ENCODE data around the gene ZDHHC11B.
A peak's percentile ranks its signal among the peaks of the same experiment; 100 is the strongest.

The ZDHHC11B gene

DNA sequence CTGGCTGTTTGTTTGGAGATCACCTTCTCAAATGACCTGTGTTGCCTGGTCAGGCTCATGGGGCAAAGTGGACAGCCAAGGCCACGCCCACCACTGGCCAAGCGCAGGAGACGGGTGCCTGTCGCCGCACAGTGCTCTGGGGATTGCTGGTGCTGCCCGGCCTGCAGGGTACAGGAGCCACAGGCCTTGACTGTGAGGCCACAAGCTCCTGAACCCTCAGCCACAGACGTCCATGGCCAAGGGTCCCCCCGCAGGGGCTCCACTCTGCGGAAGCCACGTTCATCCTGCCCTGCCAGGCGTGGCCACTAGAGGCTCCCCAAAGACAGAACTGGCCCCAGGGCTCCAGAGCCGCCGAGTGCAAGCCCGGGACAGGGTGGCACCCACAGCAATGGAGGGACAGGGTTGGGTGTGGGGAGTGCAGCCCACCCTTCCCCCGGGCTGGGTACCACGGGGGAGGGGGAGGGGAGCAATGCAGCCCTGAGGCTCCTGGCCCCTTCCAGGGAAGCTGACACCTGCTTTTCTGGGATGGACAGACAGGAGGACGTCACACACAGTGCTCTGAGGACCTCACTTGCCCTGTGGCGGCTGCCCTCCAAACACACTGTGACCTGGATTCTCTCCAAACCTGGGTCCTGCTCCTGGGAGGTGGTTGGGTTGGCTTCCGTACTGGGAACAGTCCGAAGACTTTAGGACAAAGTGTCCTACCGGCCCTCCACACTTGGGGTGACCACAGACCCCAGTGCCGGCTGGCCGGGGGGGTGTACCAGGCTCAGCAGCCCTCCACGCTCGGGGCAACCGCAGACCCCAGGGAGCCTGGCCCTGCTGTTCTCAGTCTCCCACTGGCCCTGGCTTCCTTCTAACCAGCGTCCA is 112.8 kb downstream of the ZDHHC11B start:
- peak; percentile 67 to 77 for ATAC-seq

DNA sequence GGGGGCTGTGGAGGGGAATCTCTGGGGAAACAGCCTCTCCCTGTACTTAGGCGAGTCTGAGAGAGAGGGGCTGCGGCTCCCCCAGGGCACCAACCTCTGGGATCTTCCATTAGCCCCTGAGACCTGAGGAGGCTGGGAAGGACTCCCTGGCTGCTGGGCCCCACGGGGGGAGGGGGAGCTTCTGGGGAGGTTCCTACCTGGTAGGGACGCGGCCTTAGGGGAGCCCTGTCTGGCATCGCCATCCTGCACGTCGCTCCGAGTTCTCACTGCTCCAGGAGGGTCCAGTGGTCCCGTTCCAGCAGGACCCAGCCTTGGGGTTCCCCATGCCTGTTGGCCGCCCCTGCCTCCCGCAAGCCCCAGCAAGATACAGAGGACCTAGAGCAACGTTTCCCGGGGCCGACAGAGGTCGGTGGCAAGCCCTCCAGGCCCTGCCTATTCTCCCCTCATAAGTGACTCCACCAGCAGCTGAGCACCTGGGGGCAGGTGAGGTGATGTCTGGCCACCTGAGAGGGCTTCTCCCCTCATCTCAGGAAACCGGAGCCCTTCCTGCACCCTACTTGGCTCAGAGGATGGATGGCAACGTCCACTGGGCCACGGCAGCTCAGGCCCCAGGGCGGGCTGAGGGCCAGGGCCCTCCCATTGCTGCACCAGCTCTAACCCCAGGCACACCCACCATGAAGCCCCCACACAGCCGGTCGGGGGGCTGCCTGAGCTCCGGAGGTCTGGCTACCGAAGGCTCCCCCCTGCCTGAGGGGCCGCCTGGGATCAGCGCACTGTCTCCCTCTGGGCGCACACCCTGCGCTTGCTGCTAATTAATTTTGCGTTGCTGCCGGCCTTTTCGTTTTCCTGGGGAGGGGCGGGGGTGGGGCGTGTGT is 113.9 kb downstream of the ZDHHC11B start:
- ATAC-seq, result no peak

DNA sequence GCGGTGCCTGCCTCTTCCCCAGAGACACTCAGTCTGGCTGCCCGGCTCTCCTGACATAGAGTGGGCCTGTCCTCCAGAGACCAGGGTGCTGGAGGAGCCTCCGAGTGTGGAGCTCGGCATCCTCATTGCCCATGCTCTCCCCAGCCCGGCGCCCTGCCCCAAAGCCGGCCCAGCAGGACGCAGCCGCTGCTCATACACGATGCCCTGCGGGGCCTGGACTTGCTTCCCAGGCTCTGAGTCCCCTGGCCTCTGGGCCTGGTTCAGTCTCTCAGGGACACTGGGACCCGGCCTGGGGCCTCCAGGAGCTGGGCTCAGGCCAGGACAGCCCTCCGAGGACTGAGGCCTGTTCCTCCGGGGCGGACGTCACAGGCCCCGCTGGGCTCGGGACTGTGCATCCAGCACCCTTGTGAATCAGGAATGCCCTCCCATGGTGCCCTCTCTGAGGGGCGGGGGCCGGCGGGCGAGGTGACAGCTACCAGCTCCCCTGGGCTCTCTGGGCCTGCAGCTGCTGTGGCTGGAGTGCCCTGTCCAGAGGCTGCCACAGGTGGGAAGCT is 114.6 kb downstream of the ZDHHC11B start:
- ATAC-seq, result no peak

- ATAC-seq, result no peak
Measured at GRCh38 chr5:669111-669841, 115.3 kb downstream of the ZDHHC11B start.

DNA sequence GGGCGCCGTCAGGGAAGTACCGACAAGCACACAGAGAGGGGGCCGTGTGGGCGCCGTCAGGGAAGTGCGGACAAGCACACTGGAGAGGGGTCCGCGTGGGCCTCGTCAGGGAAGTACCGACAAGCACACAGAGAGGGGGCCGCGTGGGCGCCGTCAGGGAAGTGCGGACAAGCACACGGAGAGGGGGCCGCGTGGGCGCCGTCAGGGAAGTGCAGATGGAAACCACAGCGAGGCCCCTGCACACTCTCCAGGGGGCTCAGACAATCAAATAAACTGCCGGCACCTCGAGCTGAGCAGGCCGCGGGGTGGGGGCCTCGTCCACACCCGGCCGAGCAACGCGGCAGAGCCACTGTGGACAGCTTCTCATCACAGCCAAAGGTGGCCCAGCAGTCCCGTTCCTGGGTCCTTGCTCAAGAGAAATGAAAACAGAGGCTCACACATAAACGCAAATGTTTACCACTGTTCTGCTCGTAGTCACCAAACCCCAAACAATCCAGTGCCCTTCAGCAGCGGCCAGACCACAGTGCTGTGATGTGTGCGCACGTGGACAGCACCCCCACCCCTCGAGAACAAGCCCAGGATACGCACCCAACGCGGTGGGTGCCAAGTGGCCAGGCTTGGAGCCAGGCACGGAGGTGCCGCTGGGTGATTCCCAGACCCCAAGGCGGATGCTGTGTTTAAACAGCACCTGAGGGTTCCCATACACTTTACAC is 116.1 kb downstream of the ZDHHC11B start:
- ATAC-seq, result no peak

DNA sequence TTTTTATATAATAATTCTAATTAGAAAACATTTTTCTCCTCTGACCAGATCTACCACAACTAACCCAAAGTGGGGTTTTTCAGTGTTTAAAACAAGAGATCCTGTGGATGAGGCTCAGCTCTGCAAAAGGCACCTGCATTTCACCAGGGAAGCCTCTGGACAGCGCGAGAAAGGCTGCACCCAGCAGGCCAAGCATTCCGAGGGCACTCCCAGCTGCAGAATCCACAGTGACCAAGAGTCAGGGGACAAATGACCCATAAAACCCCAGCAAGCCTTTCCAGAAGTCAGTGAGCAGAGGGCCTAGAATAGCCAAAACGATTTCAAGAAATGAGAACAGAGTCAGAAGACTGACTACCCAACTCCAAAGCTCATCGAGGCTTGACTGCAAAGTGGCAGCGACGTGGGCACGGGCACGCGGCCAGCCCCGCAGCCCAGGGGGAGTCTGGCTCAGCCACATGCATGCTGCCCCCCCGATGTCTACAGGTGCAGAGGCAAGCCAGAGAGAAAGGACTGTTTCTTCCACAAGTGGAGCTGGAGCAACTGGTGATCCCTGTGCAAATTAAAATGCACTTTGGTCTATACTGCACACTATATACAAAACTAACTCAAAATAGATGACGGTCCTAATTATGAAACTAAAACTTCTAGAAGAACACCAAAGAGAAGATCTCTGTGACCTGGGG is 117.6 kb downstream of the ZDHHC11B start:
- ATAC-seq, result no peak

GRCh38 chr5:665956-666711 is 118.4 kb downstream of the ZDHHC11B start:
- no peak for ATAC-seq

- ATAC-seq, result no peak
Measured at GRCh38 chr5:665541-665955, 119.0 kb downstream of the ZDHHC11B start.

DNA sequence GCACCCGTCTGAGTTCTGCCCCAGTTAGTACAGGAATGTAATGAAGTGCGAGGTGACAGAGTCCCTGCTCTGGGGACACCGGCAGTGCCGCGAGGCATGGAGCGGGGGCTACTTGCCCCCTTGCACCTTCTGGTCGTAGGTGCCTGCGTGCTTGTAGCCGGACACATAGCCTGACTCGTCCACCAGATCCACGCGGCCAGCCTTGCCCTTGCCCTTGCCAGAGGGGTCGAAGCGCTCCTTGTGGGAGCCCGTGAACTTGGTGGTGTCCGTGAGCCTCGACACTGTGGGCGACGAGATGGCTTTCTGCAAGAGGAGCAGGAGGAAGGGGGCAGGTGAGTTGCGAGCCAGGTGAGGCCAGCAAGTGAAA is 119.6 kb downstream of the ZDHHC11B start:
- no peak for ATAC-seq

DNA sequence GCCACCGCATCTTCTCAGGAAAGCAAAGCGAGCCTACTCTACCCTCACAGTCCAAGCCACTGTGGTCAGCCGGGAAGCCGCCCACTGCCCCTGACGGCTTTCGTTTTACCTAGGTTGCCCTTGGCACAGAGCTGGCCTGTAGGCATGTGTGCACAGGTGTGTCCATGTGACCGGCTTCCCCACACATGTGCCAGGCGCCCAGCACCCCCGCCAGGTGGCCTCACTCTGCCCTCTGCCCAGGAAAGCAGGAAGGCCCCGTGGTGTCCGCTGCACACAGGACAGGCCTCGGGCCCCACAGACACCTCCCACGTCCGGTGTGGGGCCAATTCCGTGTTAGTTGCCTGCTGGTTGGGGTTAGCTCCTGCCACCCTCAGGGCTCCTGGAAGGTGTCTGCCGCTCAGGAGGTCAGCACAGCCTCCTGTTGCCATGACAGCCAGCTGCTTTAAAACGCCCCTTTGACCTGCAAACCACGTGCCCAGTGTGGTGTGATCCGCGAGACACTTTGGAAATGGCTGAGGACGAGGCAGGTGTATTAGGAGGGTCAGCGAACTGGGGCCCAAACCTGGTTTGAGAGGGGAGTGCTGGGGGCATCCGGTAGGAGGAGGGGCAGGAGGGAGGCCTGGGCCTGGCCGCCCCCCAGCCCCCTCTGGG is 120.1 kb downstream of the ZDHHC11B start:
- ATAC-seq, result no peak

GRCh38 chr5:663436-664342 is 120.8 kb downstream of the ZDHHC11B start:
- ATAC-seq, result no peak

- no peak for ATAC-seq
Measured at GRCh38 chr5:662751-663435, 121.6 kb downstream of the ZDHHC11B start.

DNA sequence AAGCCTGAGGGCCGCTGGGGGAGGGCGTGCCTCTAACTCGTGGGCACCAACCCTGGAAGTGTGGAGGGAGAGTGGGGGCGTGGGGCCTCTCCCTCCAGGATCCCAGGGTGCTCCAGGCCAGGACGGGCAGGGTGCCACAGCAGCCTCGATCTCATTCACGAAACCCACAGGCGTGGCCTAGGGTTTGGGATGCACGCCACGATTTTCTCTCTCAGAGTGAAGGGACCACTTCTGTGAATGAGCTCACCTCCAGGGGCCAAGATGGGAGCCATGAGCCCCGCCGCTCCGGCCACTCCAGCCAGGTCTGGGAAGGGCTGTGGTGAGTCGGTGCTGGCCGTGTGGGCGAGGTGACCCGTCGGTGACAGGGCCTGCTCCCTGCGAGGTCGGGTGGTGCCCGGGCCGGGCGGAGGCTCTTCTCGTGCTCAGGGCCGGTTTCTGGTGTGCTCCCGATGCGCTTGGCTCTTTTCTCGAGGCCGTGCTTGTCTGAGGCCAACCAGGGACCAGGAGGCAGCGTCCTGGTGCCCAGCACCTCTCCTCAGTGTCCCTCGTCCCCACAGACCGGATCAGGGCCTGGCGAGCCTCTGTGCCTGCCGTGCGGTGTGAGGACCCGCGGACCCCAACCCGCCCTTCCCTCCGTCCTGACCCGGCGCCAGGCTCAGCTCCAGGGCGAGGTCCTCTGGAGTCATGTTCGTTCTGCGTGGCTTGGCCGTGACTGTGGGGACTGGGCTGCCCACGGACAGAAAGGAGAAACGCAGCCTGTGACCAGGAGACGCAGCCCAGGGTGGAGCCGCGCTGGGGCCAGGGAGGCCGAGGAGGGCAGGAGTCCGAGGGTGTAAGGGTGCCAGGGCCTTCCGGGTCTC is 122.4 kb downstream of the ZDHHC11B start:
- ATAC-seq, result no peak

DNA sequence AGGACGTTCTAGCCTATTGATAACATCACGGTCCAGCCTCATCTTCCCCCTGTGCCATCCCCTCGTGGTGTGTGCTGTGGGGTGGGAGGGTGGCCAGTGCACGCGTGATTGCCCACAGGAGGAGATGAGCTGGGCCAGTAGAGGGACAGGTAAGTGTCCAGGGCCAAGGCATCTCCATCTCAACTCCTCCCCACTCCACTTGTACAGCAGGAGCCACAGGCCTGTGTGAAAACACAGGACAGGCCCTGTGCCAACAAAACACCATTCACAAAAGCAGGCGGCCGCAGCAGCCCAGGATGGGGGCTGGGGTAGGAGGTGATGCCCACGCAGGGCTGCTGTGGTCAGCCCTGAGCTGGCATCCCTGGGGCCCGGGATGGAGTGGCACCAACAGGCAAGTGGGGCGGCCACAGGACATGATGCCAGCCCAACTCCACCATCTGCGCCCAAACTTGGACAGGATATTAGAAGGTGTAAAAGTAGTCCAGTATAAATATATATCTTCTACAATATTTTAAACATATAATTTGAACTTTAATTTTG is 124.0 kb downstream of the ZDHHC11B start:
- no peak for ATAC-seq
